Tibial artery (tissue), 4 donors: ENCODE measurements around the gene PTGIS.

Source experiments
- DNase-seq, 2 donors: peaks; one replicate each; pipeline ENCODE4 v3.0.0-alpha.2; 2019
- H3K27ac ChIP-seq, 2 donors: fragments of 200-600 bp; sonication (generic) in 1 of 2; 1 replicate in 1 of 2; 2 replicates in 1 of 2; pipeline ENCODE4 v1.5.1; 2018 to 2019; ENCODE audit warnings: mild to moderate bottlenecking in 1 of 2
- H3K27me3 ChIP-seq, 2 donors: fragments of 200-600 bp; sonication (generic) in 1 of 2; one replicate each; pipeline versions ENCODE4 v1.5.1 to v1.6.0; 2016 to 2019
- H3K36me3 ChIP-seq, 3 donors: fragments of 200-600 bp; sonication (generic) in 2 of 3; one replicate each; pipeline ENCODE4 v1.5.1; 2016 to 2019; ENCODE audit warnings: mild to moderate bottlenecking in 2 of 3
- H3K4me1 ChIP-seq, 4 donors: fragments of 200-600 bp; sonication (generic) in 2 of 4; 1 replicate in 3 of 4; 2 replicates in 1 of 4; pipeline ENCODE4 v1.5.1; 2016 to 2019
- H3K4me3 ChIP-seq, 2 donors: fragments of 200-600 bp; sonication (generic) in 1 of 2; 1 replicate in 1 of 2; 2 replicates in 1 of 2; pipeline ENCODE4 v1.5.1; 2018 to 2019; ENCODE audit warnings: mild to moderate bottlenecking in 2 of 2
- H3K9me3 ChIP-seq, 3 donors: fragments of 200-600 bp; sonication (generic) in 1 of 3; one replicate each; pipeline ENCODE4 v1.5.1; 2016 to 2019
- intact Hi-C: fragments of 100-400 bp; cut with DNase I; formaldehyde crosslinking; loops from one replicate; pipeline ENCODE4 v1.15.0; 2023; ENCODE audit warnings: low total_unique reads
- TF ChIP-seq, protein P1 (sequence below), 2 experiments: fragments of 200-600 bp in 1 of 2; fragments of 450-650 bp in 1 of 2; IDR thresholded peaks; one replicate each; pipeline ENCODE4 v1.5.1; 2017 to 2019; ENCODE audit warnings: antibody characterized with exemption in 2 of 2, mild to moderate bottlenecking in 1 of 2, moderate library complexity in 1 of 2

Gene PTGIS

DNA sequence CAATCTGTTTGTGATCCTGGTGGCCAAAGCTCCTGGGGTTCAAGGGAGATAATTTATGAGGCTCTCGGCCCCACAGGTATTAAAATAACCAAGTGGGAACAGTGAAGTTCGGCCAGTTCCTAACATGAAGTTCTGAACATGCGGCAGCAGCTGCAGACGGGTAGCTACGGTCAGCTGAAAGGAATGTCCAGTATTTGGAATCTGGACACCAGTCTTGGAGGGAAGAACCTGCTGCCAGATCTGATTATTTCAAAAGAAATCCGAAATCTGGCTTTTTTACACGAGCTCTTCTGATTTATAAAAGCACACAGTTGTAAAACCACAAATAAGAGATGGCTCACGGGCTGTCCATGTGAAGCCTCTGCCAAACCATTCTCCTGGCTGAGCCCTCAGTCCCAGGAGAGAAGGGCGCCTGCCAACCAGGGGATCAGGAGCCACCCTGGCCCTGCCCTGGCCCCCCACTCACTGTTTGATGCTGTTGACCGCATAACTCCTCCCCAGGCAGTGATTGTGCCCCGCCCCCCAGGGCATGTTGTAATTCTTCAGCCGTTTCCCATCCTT lies 57.3 kb downstream of the PTGIS start:
- H3K27ac ChIP-seq = peak overlapping the region; percentile 62 to 80
- TF ChIP-seq, protein P1, sequence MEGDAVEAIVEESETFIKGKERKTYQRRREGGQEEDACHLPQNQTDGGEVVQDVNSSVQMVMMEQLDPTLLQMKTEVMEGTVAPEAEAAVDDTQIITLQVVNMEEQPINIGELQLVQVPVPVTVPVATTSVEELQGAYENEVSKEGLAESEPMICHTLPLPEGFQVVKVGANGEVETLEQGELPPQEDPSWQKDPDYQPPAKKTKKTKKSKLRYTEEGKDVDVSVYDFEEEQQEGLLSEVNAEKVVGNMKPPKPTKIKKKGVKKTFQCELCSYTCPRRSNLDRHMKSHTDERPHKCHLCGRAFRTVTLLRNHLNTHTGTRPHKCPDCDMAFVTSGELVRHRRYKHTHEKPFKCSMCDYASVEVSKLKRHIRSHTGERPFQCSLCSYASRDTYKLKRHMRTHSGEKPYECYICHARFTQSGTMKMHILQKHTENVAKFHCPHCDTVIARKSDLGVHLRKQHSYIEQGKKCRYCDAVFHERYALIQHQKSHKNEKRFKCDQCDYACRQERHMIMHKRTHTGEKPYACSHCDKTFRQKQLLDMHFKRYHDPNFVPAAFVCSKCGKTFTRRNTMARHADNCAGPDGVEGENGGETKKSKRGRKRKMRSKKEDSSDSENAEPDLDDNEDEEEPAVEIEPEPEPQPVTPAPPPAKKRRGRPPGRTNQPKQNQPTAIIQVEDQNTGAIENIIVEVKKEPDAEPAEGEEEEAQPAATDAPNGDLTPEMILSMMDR (IDR thresholded peaks at IDR 0.05) = no peak
- H3K9me3 ChIP-seq = no peaks in the 10 kb centered on the region
- H3K4me1 ChIP-seq = peaks cover 0 to 82% (median 45%) of the 10 kb centered on the region in 4 donors
- intact Hi-C loops = no loop called here
- H3K36me3 ChIP-seq = peaks cover 48 to 60% (median 59%) of the 10 kb centered on the region in 3 donors
- peak; percentile 90 to 91 for DNase-seq
- H3K4me3 ChIP-seq = no peak overlapping the region
- H3K27me3 ChIP-seq = no peaks in the 10 kb centered on the region

DNA sequence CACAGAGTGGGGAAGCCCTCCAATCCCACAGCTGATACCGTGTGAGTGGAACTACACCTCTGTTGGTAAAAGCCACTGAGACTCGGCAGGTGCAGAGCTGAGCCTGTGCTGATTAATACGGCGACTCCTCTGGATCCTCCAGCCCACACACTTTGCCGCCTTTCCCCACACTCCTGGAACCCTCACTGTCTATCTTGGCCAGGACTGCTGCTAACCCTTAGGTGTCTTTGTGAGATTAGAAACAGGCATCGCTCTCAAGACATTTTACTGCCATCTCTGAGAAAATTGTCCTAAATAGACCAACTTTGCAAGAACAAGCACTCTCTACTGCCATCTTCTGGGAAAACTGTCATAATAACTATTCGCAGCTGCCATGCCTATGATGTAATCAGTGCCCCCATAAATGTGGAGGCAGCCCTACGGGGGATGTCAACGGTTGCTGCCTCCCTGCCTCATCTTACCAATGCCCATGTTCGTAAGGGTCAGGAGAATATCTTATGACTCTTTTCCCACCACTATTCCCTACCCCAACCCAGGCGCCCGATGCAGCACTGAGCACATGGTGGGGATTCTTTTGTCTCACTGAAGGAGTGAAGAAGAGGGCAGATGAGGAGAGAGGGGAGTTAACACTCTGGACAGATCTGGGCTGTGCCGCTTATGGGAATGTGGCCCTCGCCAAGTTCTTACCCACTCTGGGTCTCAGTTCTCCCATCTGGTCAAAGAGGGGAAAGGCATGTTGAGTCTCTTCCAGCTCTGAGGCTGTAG lies 59.3 kb downstream of the PTGIS start:
- no peak overlapping the region for H3K4me3 ChIP-seq
- DNase-seq = no peak

DNA sequence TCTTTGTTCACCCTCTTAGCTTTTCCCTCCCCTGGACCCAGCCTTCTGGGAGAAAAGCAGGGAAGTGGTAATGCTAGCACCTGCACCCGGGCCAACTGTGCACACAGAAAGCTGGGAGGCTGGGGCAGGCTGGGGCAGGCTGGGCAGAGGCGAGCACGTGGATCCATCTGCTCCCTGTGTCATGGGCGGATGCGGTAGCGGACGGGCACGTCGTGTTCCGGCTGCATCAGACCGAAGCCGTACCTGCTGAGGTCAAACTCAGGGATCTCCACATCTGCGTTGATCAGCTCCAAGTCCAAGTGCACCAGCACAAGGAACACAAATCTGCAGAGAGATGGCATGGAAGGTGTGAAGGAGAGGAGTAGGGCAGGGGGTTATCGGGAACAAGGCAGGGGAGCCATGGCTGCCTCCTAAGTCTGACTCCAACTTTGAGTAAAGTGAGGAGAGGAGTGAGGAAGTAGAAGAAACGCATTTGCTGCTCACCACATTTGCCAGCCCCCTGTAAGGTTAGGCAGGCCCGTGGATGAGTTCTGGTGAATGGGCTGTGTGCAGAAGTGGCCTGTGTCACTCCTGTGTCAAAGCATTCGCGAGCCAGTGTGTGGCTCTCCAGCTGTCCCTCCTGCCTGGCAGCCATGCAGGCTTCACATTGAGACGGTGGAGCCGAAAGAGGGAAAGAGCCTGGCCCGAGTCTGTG lies 60.0 kb downstream of the PTGIS start:
- Histone ChIP-seq H3K36me3 (peaks cover 37 to 43% (median 38%) of the 10 kb centered on the region in 3 donors), H3K27ac (peak overlapping the region; percentile 62 to 80), H3K27me3 (no peaks in the 10 kb centered on the region), H3K9me3 (no peaks in the 10 kb centered on the region), H3K4me3 (no peak overlapping the region), H3K4me1 (peaks cover 0 to 80% (median 44%) of the 10 kb centered on the region in 4 donors)
- intact Hi-C loops = no loop called here
- TF ChIP-seq, protein P1 (IDR thresholded peaks at IDR 0.05) = no peak
- no peak for DNase-seq

More for the DNA sequence above, 59.3 kb downstream of the PTGIS start:
- no peaks in the 10 kb centered on the region for H3K27me3 ChIP-seq
- intact Hi-C loops = no loop called here
- peaks cover 40 to 51% (median 44%) of the 10 kb centered on the region in 3 donors for H3K36me3 ChIP-seq
- TF ChIP-seq, protein P1 (IDR thresholded peaks at IDR 0.05) = peak; percentile 47 to 64
- H3K9me3 ChIP-seq = no peaks in the 10 kb centered on the region
- peak overlapping the region; percentile 62 to 80 for H3K27ac ChIP-seq
- H3K4me1 ChIP-seq = peaks cover 0 to 87% (median 46%) of the 10 kb centered on the region in 4 donors

DNA sequence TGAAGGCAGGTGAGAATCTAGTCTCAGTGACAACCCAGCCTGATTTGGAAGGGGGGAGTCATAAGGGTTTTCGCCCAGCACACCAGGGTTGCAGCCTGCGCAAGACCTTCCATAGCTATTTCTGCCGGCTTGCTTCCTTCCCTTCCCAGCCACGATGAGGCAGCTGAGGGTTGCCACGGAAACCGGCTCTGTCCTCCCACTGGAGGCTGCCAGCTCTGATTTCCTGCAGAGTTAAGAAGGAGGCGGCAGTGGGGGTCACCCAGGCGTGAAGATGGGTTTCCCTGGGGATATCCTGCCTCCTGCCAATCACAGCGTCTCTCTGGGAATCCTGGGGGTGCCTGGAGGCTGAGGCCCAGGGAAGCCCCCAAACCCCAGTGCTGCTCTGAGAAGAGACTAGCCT lies 62.4 kb downstream of the PTGIS start:
- intact Hi-C loops = no loop called here
- no peak for DNase-seq
- Histone ChIP-seq H3K27ac (peak overlapping the region; percentile 48 to 63), H3K4me3 (no peak overlapping the region), H3K27me3 (no peaks in the 10 kb centered on the region), H3K36me3 (peaks cover 26 to 30% (median 29%) of the 10 kb centered on the region in 3 donors), H3K9me3 (no peaks in the 10 kb centered on the region), H3K4me1 (peaks cover 0 to 57% (median 26%) of the 10 kb centered on the region in 4 donors)
- TF ChIP-seq, protein P1 (IDR thresholded peaks at IDR 0.05) = no peak

DNA sequence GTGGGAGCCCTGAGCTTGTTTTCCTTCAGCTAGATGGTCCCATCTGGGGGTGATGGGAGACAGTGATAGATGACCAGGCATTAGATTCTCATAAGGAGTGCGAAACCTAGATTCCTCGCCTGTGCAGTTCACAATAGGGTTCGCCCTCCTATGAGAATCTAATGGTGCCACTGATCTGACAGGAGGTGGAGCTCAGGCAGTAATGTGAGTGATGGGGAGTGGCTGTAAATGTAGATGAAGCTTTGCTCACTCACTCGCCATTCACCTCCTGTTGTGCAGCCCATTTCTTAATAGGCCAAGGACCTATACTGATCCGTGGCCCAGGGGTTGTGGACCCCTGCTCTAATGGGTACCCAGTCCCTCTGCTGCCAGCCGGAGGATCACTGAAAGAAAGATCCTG lies 64.8 kb downstream of the PTGIS start:
- Histone ChIP-seq H3K9me3 (no peaks in the 10 kb centered on the region), H3K36me3 (peaks cover 25 to 29% (median 29%) of the 10 kb centered on the region in 3 donors), H3K27me3 (no peaks in the 10 kb centered on the region), H3K4me3 (no peak overlapping the region), H3K27ac (peak overlapping the region; percentile 50 to 63), H3K4me1 (peaks cover 0 to 34% (median 8%) of the 10 kb centered on the region in 4 donors)
- intact Hi-C loops = no loop called here
- TF ChIP-seq, protein P1 (IDR thresholded peaks at IDR 0.05) = no peak
- no peak for DNase-seq
